Activated CD8-positive, alpha-beta memory T cell treated with anti-CD3 and anti-CD28 coated beads for 48 hours (primary cell): ENCODE measurements around the gene IQGAP2.
"Not testable (repeated sequence)": the region's sequence is repeated elsewhere in the genome, so short reads cannot be mapped to it uniquely, and the experiment has no call there.

Experiments
- DNase-seq, 3 experiments: peaks; one replicate each; pipeline ENCODE4 v3.0.0-alpha.2; 2020; ENCODE audit warnings: low read depth in 2 of 3, low spot score in 2 of 3

The IQGAP2 gene

GRCh38 chr5:76412511-76412910, 9.4 kb downstream of the IQGAP2 start:
- DNase-seq, result no peak

- no peak for DNase-seq
Observed at GRCh38 chr5:76413746-76414145, 10.7 kb downstream of the IQGAP2 start.

DNA sequence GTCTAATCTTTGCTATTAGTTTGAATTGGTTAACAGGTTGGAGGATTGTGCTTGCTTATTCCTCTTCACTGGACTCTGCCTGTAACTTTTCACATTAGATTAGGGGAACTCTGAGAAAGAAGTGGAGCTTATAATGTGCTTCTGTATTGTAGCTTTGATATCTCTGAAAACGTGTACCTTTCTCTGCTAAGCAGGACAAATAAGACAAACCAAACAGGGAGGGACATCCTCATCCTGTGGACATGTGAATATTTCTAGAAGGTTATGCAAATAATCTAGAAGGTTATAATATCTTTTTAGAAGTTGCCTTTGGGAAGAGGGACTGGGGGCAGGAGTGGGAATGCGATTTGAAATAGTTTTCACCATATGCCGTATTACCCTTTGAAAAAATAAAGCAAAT, 11.7 kb downstream of the IQGAP2 start:
- no peak for DNase-seq

- DNase-seq, result no peak
Observed at GRCh38 chr5:76415855-76416254, 12.8 kb downstream of the IQGAP2 start.

DNA sequence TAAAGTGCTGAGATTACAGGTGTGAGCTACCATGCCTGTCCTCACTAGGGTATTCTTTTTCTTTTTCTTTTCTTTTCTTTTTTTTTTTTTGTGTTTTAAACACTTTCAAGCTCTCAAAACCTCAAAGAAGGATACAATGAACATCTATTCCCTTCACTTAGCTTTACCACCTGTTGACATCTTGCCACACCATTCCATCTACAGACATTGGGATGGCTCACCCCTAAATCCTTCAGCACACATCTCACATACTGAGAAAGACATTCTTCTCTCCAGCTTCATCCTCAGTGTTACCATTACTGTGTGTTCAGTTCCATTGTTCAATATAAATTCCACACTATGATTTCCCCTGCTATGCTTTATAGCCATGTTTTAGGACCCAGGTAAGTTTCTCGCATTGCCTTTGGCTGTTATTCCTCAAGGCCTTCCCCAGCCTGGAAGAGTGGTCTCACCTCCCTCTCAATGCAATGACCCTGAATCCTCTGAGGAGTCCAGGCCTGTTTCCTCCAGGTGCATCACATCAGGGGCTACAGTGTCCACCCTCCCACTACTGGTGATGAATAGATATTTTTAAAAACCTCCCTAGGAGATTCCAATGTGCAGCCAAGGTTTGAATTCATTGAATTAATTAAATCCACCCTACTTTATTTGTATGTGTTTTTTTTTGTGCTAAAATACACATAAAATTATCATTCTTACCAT, 16.7 kb downstream of the IQGAP2 start:
- no peak for DNase-seq

- no peak for DNase-seq
Observed at GRCh38 chr5:76422227-76422626, 19.1 kb downstream of the IQGAP2 start.

DNA sequence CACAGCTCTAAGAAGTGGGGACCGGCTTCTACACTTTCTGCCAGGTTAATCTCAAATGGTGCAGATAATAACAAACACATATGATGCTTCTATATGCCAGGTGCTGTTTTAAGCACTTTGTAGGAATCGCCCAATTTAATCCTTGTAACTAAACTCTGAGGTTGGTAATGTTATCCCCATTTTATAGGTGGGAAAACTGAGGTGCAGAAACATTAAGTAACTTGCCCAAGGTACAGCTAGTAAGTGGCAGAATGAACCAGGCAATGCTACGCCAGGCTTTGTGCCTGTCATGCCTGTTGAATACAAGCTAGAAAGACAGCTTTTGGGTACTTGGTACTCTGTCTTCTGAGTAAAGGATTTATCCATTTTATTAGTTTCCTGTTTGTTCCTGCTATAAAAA, 19.7 kb downstream of the IQGAP2 start:
- no peak for DNase-seq

GRCh38 chr5:76425146-76425545, 22.1 kb downstream of the IQGAP2 start:
- DNase-seq, result no peak

DNA sequence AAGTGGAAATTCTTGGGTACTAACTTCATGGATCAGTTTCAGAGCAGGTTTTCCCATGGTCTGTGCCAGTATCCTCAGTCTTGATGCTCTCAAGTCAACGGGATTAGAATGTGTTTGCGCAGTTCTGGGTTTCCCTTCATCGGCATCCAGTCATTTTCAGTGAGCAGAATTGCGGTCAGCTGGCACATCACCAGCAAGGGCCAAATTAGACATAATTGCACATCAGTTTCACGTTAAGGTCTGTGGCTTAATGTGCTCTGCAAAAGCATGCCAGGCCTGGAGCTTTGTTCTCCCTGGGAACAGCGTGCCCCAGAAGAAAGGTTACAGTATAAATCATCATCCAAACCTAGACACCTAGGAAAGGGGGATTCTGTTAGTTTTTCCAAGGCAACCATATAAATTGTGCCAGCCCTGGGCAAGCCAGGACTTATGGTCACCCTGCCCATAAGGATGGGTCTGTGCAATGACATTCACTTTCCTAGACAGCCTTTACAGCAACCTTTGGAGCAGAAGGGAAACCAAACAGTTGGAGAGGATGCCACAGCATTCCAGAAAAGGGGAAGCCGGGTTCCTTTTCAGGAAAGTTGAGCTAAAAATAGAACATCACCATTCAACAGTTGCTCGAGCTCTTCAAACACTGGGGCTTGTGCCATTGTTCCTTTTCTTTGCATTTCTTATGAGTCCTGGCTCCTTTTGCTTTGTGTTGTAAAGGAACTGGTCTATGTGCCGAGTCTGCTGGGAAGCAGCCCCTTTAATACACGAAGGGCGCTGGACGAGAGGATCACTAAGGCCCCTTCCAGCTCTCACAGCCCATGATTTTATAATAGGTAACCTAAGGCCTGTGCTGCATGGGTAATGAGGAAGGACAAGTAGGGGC, 23.1 kb downstream of the IQGAP2 start:
- no peak for DNase-seq

DNA sequence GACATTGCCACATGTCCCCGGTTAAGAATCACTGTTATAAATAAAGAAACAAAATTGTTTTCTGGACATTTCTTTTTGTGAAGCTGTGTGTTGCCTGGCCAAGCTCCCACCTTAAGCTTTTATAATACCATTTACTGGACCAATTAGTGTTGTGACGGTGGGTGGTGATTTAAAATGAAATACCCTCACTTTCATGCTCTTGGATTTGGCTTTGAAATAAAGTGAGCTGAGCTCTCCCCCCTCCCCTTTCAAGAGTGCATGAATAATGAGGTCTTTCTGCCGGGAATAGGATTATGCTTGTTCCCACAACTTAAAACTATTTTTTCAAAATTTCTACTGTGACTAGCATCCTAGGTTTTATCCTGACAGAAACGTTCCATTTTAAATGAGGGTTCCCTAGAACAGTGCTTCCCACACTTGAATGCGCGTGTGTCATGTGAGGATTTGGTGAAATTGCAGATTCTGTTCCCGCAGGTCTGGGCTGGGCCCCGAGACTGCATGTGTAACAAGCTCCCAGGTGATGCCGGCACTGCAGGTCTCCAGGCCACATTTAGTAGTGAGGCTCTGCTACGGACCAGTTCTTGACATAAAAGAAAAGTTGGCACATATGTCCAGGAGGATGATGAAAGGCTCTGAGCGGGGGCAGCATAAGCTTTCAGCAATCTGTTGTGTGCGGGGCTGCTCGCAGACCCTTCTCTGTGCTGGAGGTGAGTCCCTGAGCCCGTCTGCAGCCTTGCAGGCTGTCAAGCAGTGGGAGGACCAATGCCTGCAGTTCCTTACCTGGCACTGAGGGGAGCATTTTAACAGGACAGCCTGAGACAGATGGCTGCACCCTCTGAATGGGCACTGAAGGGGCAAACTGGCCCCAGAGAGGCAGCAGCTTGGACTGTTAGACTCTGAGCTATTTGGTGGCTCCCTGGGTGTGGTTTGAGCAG, 24.4 kb downstream of the IQGAP2 start:
- DNase-seq, result no peak

- not testable (repeated sequence) for DNase-seq
Observed at GRCh38 chr5:76428550-76428949, 25.5 kb downstream of the IQGAP2 start.

GRCh38 chr5:76433261-76433660, 30.2 kb downstream of the IQGAP2 start:
- DNase-seq, result no peak

DNA sequence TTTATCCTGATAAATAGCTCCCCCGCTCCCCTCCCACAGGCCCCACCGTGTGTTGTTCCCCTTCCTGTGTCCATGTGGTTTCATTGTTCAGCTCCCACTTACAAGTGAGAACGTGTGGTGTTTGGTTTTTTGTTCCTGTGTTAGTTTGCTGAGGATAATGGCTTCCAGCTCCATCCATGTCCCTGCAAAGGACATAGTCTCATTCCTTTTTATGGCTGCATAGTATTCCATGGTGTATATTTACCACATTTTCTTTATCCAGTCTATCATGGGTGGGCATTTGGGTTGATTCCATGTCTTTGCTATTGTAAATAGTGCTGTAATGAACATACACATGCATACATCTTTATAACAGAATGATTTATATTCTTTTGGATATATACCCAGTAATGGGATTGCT, 34.4 kb downstream of the IQGAP2 start:
- DNase-seq, result not testable (repeated sequence)

DNA sequence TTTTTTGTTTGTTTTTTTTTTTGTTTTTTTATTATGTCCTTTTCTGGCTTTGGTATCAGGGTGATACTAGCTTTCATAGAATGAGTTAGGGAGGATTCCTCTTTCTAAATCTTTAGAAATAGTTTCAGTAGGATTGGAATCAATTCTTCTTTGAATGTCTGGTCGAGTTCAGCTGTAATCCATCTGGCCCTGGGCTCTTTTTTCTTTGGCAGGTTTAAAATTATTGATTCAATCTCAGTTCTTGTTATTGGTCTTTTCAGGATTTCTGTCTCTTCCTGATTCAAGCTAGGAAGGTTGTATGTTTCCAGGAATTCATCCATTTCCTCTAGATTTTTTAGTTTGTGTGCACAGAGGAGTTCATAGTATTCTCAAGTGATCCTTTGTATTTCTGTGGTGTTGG, 34.9 kb downstream of the IQGAP2 start:
- no peak for DNase-seq

DNA sequence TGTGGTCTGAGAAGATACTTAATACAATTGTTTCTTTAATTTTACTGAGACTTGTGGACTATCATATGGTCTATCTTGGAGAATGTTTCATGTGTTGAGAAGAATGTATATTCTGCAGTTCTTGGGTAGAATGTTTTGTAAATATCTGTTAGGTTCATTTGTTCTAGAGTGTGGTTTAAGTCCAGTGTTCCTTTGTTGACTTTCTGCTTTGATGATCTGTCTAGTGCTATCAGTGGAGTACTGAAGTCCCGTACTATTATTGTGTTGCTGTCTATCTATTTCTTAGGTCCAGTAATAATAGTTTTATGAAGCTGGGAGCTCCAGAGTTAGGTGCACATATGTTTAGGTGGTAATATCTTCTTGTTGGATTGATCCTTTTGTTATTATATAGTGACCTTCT, 36.1 kb downstream of the IQGAP2 start:
- no peak for DNase-seq

DNA sequence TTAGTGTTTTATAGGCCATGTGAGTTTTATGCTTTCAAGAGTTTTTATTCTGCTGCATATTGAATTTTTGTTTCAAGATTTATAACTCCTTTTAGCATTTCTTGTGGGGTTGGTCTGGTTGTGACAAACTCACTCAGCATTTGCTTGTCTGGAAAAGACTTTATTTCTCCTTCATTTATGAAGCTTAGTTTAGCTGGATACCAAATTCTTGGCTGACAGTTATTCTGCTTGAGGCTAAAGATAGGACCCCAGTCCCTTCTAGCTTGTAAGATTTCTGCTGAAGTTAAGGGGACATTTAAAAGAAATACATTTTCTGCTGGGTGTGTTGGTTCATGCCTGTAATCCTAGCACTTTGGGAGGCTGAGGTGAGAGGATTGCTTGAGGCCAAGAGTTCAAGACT, 36.8 kb downstream of the IQGAP2 start:
- DNase-seq, result no peak

- DNase-seq, result no peak
Observed at GRCh38 chr5:76441101-76441500, 38.0 kb downstream of the IQGAP2 start.

DNA sequence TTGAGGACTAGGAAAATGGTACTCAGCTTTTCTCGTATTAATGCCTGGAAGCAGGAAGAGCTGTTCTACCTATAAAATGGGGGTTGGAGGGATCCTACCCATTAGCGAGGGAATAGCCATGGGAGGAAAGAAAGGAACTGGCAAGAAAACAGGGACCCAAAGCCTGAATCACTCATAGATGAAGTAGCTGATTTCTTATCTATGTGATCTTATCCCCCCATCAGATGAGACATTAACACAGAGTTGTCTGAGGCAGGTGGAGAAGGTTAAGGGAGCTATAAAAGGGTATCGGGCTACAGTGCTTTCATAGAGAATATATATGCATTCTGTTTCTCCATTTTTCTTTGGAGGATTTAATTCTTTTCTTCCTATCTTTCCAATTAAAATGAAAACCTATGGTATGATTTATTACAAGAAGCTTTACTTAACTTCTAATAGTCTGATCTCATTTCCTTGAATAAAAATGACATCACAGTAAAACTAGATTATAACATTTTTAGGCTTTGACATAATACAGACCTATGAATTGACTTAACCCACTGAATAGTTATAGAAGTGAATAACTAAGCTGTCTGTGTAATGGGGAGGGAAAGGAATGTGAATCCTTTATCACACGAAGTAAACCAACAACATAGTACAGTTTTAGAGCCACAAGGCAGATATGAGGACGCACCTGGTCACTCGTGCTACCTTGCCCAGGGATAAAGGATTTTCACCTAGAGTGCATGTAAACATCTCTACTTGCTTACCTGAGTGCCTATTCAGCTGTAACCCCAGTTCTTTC, 39.0 kb downstream of the IQGAP2 start:
- DNase-seq, result no peak

- no peak for DNase-seq
Observed at GRCh38 chr5:76443066-76443800, 40.1 kb downstream of the IQGAP2 start.

- no peak for DNase-seq
Observed at GRCh38 chr5:76445063-76445462, 42.0 kb downstream of the IQGAP2 start.
